SK-N-SH (cell line): ENCODE data around the gene CYP4F12. TPM values are rescaled to one million over a fixed set of nuclear protein-coding genes. Genes with fewer than 3 reads are reported as not detected.

Experiments used
- CTCF ChIA-PET: fragments of 300-600, 350-600 bp; formaldehyde crosslinking; extraction: SDS; loops from one replicate; lab custom pipeline; 2021; lab: Yijun Ruan, JAX
- POLR2A ChIA-PET: fragments of 350-600 bp; sonication (Branson Sonifier 250); formaldehyde crosslinking; extraction: SDS; loops from one replicate; lab custom pipeline; 2020; ENCODE audit warnings: antibody characterized with exemption, inconsistent platforms; lab: Yijun Ruan, JAX
- DNase-seq: peaks from one replicate; pipeline ENCODE4 v3.0.0; 2012
- H2AFZ ChIP-seq: fragments of 200-600 bp; sonication (generic); 2 replicates; pipeline ENCODE4 v1.8.1; 2016; ENCODE audit warnings: antibody characterized with exemption, mild to moderate bottlenecking, low read depth
- H3F3A ChIP-seq: fragments of 200-600 bp; sonication (generic); replicated peaks from 2 replicates; pipeline ENCODE3; 2016; ENCODE audit warnings: antibody characterized with exemption, mild to moderate bottlenecking; ENCODE audit not compliant: insufficient read depth
- H3K27ac ChIP-seq, 2 experiments: fragments of 200-500 bp in 1 of 2; fragments of 200-600 bp in 1 of 2; sonication (Bioruptor generic) in 1 of 2; sonication (generic), shearing (Covaris generic) in 1 of 2; 2 replicates each; pipeline versions ENCODE4 v1.5.1 to v1.6.1; 2014 to 2016; ENCODE audit warnings: low read depth in 2 of 2, inconsistent platforms in 1 of 2, low read length in 1 of 2, mild to moderate bottlenecking in 1 of 2, mixed read lengths in 1 of 2
- H3K27me3 ChIP-seq: fragments of 200-600 bp; sonication (generic), shearing (Covaris generic); 2 replicates; pipeline ENCODE4 v1.6.1; 2016; ENCODE audit warnings: mixed run types; ENCODE audit not compliant: insufficient read depth
- H3K36me3 ChIP-seq, 2 experiments: fragments of 200-500 bp in 1 of 2; fragments of 200-600 bp in 1 of 2; sonication (Bioruptor generic) in 1 of 2; sonication (generic) in 1 of 2; replicated peaks in 1 of 2; 2 replicates each; pipeline versions ENCODE3 to v1.5.1; 2014 to 2016; ENCODE audit warnings: low read length in 1 of 2, mild to moderate bottlenecking in 1 of 2; ENCODE audit not compliant: insufficient read depth in 2 of 2, control insufficient read depth in 1 of 2
- H3K4me1 ChIP-seq, 2 experiments: fragments of 200-500 bp in 1 of 2; fragments of 200-600 bp in 1 of 2; sonication (Bioruptor generic) in 1 of 2; sonication (generic), shearing (Covaris generic) in 1 of 2; 2 replicates each; pipeline versions ENCODE4 v1.5.1 to v1.6.1; 2014 to 2016; ENCODE audit warnings: low read depth in 1 of 2, low read length in 1 of 2, mixed run types in 1 of 2; ENCODE audit not compliant: insufficient read depth in 2 of 2, control insufficient read depth in 1 of 2
- H3K4me2 ChIP-seq: fragments of 200-600 bp; sonication (generic), shearing (Covaris generic); 2 replicates; pipeline ENCODE4 v1.6.1; 2017; ENCODE audit warnings: mixed run types
- H3K4me3 ChIP-seq, 2 experiments: fragments of 200-500 bp in 1 of 2; fragments of 200-600 bp in 1 of 2; sonication (Bioruptor generic) in 1 of 2; sonication (generic), shearing (Covaris generic) in 1 of 2; 2 replicates each; pipeline versions ENCODE4 v1.5.1 to v1.8.1; 2014 to 2016; ENCODE audit warnings: low read depth in 2 of 2, inconsistent platforms in 1 of 2, low read length in 1 of 2, mild to moderate bottlenecking in 1 of 2, mixed read lengths in 1 of 2, moderate library complexity in 1 of 2
- H3K79me2 ChIP-seq: fragments of 200-600 bp; sonication (generic); 2 replicates; pipeline ENCODE4 v1.8.1; 2017; ENCODE audit warnings: mild to moderate bottlenecking; ENCODE audit not compliant: insufficient read depth
- H3K9ac ChIP-seq: fragments of 200-600 bp; sonication (generic); 2 replicates; pipeline ENCODE4 v1.6.1; 2017; ENCODE audit warnings: mixed run types
- H3K9me2 ChIP-seq: fragments of 200-600 bp; sonication (generic); 2 replicates; pipeline ENCODE4 v1.6.1; 2017; ENCODE audit warnings: mixed run types
- H3K9me3 ChIP-seq: fragments of 200-600 bp; sonication (generic); 2 replicates; pipeline ENCODE4 v1.6.1; 2017; ENCODE audit warnings: mixed run types, mild to moderate bottlenecking, moderate library complexity
- H4K20me1 ChIP-seq: fragments of 200-600 bp; sonication (generic); 2 replicates; pipeline ENCODE4 v1.6.1; 2017; ENCODE audit warnings: mild to moderate bottlenecking, mixed run types; ENCODE audit not compliant: insufficient read depth
- CHD2 ChIP-seq: fragments of 150-350 bp; IDR thresholded peaks from 2 replicates; pipeline ENCODE4 v1.6.1; 2018; ENCODE audit warnings: low read length; ENCODE audit not compliant: partially characterized antibody
- EP300 ChIP-seq, 2 experiments: IDR thresholded peaks; 2 replicates each; pipeline versions ENCODE4 v1.4.0 to v1.6.1; 2012; ENCODE audit warnings: borderline replicate concordance in 1 of 2, low read depth in 1 of 2, low read length in 1 of 2
- MEF2A ChIP-seq: IDR thresholded peaks from 2 replicates; pipeline ENCODE4 v1.4.0; 2012; ENCODE audit warnings: low read depth, borderline replicate concordance
- NRF1 ChIP-seq: IDR thresholded peaks from 2 replicates; pipeline ENCODE4 v1.6.1; 2012; ENCODE audit warnings: low read depth, mild to moderate bottlenecking, low read length
- POLR2AphosphoS5 ChIP-seq: IDR thresholded peaks from 2 replicates; pipeline ENCODE4 v1.6.1; 2012; ENCODE audit warnings: low read depth, low read length
- REST ChIP-seq: IDR thresholded peaks from 2 replicates; pipeline ENCODE4 v1.6.1; 2012; ENCODE audit warnings: mild to moderate bottlenecking, low read depth, low read length, moderate library complexity
- RFX5 ChIP-seq: IDR thresholded peaks from 2 replicates; pipeline ENCODE4 v1.6.1; 2012; ENCODE audit warnings: mild to moderate bottlenecking, improper control_type of control experiment, low read length
- RXRA ChIP-seq: IDR thresholded peaks from 2 replicates; pipeline ENCODE4 v1.4.0; 2012; ENCODE audit warnings: low read depth, mild to moderate bottlenecking, borderline replicate concordance
- SMC3 ChIP-seq: IDR thresholded peaks from 2 replicates; pipeline ENCODE4 v1.6.1; 2012; ENCODE audit warnings: low read depth, low read length, improper control_type of control experiment
- TAF1 ChIP-seq: IDR thresholded peaks from 2 replicates; pipeline ENCODE4 v1.6.1; 2012; ENCODE audit warnings: low read depth, mild to moderate bottlenecking, low read length, moderate library complexity, borderline replicate concordance
- USF1 ChIP-seq: IDR thresholded peaks from 2 replicates; pipeline ENCODE4 v1.4.0; 2012; ENCODE audit warnings: low read depth, borderline replicate concordance
- YY1 ChIP-seq: IDR thresholded peaks from 2 replicates; pipeline ENCODE4 v1.4.0; 2012; ENCODE audit warnings: low read depth, mild to moderate bottlenecking
- WGBS: methylation state at CpG from one replicate; pipeline ENCODE4 v1.1.6; 2017; ENCODE audit warnings: low lambda C conversion rate; 5-methylcytosine and 5-hydroxymethylcytosine counted together
- polyA plus RNA-seq, 3 experiments: library from polyadenylated mRNA; depleted of rRNA; stranded (reverse); fragments of >200 nt; gene quantifications; 2 replicates each; pipeline ENCODE4 v1.2.3, GENCODE V29; 2012
- TF ChIP-seq, protein P1 (sequence below): fragments of 150-350 bp; IDR thresholded peaks from 2 replicates; pipeline ENCODE4 v1.6.1; 2017; ENCODE audit warnings: antibody characterized with exemption, low read length, low read depth, borderline replicate concordance
- TF ChIP-seq, protein P2 (sequence below): IDR thresholded peaks from 2 replicates; pipeline ENCODE4 v1.4.0; 2012; ENCODE audit warnings: low read depth
- TF ChIP-seq, protein P3 (sequence below): fragments of 150-350 bp; IDR thresholded peaks from 2 replicates; pipeline ENCODE4 v1.6.1; 2016; ENCODE audit warnings: mild to moderate bottlenecking, low read depth, low read length

CYP4F12 gene
- polyA plus RNA-seq, 1 of the 3 experiments (the other 2 are of a cell fraction), result not detected

DNA sequence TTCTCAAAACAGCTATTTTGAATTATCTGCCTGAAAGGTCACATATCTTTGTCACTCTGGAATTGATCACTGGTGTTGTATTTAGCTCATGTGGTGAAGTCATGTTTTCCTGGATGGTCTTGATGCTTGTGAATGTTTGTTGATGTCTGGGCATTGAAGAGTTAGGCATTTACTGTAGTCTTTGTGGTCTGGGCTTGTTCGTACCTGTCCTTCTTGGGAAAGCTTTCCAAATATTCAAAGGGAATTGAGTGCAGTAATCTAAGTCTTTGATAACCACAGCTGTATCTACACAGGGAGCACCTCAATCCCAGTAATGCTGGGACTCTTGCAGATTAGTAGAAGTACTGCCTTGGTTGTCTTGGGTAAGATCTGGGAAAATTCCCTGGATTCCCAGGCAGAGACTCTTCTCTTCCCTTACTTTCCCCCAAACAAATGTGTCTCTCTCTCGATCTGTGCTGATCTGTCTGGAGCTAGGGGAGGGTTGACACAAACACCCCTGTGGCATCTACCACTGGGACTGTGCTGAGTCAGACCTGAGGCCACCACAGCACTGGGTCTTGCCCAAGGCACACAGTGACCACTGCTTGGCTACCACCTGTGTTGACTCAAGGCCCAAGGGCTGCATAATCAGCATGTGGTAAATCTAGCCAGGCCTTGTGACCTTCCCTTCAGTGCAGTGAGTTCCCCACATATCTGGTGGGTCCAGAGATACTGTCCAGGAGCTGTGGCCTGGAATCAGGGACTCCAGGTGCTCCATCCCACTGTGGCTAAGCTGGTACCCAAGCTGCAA, 37.7 kb upstream of the CYP4F12 start:
- POLR2A ChIA-PET, result no interaction called here
- CTCF ChIA-PET, result no interaction called here
- Histone ChIP-seq H4K20me1 (no peaks in the 10 kb centered on the region), H3K27me3 (no peaks in the 10 kb centered on the region), H3F3A (no peaks in the 10 kb centered on the region), H3K4me3 (no peak overlapping the region), H2AFZ (no peak overlapping the region), H3K4me1 (no peaks in the 10 kb centered on the region), H3K36me3 (no peaks in the 10 kb centered on the region), H3K27ac (no peak overlapping the region), H3K4me2 (no peak overlapping the region), H3K9ac (no peak overlapping the region), H3K9me2 (no peaks in the 10 kb centered on the region), H3K9me3 (no peaks in the 10 kb centered on the region), H3K79me2 (no peaks in the 10 kb centered on the region)
- DNase-seq, result no peak
- no peak for TF ChIP-seq EP300 (IDR thresholded peaks at IDR 0.05; ENCODE audit: borderline replicate concordance in 1 of 2, low read depth in 1 of 2, low read length in 1 of 2)
- no peak for TF ChIP-seq NRF1
- TF ChIP-seq REST, result no peak
- no peak for TF ChIP-seq RFX5
- TF ChIP-seq CHD2, result no peak
- no peak for TF ChIP-seq RXRA
- WGBS, result 0% methylated on average over 2 of the region's 2 CpGs

DNA sequence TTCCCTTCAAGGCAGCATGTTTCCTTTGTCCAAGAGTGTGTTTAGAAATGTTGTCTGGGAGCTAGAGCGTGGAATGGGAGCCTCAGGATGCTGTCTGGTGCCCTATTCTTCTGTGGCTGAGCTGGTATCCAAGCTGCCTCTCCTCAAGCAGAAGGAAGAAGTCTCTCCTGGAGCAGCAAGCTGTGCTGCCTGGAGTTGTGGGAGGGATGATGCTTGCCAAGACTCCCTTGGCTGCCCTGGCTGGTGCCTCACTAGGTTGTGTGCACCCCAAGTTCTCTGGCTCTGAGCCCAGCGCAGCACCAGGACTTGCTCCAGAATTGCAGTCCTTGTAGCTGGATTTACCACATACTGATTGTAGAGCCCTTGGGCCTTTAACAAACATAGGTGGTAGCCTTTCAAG, 36.9 kb upstream of the CYP4F12 start:
- Histone ChIP-seq H3K27me3 (no peaks in the 10 kb centered on the region), H3K9ac (no peak overlapping the region), H3F3A (no peaks in the 10 kb centered on the region), H3K4me3 (no peak overlapping the region), H3K9me3 (no peaks in the 10 kb centered on the region), H2AFZ (no peak overlapping the region), H3K36me3 (no peaks in the 10 kb centered on the region), H3K79me2 (no peaks in the 10 kb centered on the region), H3K9me2 (no peaks in the 10 kb centered on the region)
- CTCF ChIA-PET, result no interaction called here
- POLR2A ChIA-PET, result no interaction called here
- DNase-seq, result no peak
- no peak for TF ChIP-seq POLR2AphosphoS5
- TF ChIP-seq, all 33 proteins: peak for 0
- Histone ChIP-seq H3K4me2 (no peak overlapping the region), H4K20me1 (no peaks in the 10 kb centered on the region), H3K27ac (no peak overlapping the region), H3K4me1 (no peaks in the 10 kb centered on the region)
- WGBS, result 17% methylated on average over 1 of the region's 2 CpGs

DNA sequence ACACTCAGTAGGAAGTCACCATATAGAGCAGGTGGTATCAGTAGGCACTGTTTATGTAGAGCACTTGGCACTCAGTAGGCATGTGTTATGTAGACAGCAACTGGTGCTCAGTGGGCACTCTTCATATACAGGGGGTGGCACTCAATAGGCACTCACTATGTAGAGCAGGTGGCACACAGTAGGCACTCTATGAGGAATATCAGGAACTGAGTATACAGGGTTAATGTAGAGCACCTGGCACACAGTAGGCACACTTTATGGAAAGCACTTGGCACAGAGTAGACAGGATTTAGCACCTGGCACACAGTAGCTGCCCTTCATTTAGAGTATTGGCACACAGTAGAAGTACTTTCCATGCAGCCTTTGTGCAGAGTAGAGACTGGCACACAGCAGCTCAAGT, 33.3 kb upstream of the CYP4F12 start:
- H3K36me3 ChIP-seq, result no peaks in the 10 kb centered on the region
- H3K79me2 ChIP-seq, result no peaks in the 10 kb centered on the region
- no peak overlapping the region for H3K9ac ChIP-seq
- no peak overlapping the region for H3K4me3 ChIP-seq
- H3K27me3 ChIP-seq, result no peaks in the 10 kb centered on the region
- ChIA-PET POLR2A (no interaction called here), CTCF (no interaction called here)
- H3K9me3 ChIP-seq, result no peaks in the 10 kb centered on the region
- H3K9me2 ChIP-seq, result no peaks in the 10 kb centered on the region
- no peaks in the 10 kb centered on the region for H3F3A ChIP-seq
- H4K20me1 ChIP-seq, result no peaks in the 10 kb centered on the region
- H3K4me1 ChIP-seq, result no peaks in the 10 kb centered on the region
- no peak overlapping the region for H3K4me2 ChIP-seq
- no peak overlapping the region for H2AFZ ChIP-seq
- no peak overlapping the region for H3K27ac ChIP-seq
- DNase-seq, result no peak
- no peak for TF ChIP-seq SMC3
- TF ChIP-seq USF1, result no peak
- TF ChIP-seq, protein P1, sequence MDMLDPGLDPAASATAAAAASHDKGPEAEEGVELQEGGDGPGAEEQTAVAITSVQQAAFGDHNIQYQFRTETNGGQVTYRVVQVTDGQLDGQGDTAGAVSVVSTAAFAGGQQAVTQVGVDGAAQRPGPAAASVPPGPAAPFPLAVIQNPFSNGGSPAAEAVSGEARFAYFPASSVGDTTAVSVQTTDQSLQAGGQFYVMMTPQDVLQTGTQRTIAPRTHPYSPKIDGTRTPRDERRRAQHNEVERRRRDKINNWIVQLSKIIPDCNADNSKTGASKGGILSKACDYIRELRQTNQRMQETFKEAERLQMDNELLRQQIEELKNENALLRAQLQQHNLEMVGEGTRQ, result no peak
- TF ChIP-seq YY1, result no peak
- TF ChIP-seq NRF1, result no peak
- no peak for TF ChIP-seq TAF1
- TF ChIP-seq, protein P2, sequence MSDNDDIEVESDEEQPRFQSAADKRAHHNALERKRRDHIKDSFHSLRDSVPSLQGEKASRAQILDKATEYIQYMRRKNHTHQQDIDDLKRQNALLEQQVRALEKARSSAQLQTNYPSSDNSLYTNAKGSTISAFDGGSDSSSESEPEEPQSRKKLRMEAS, result no peak
- no peak for TF ChIP-seq MEF2A
- TF ChIP-seq, protein P3, sequence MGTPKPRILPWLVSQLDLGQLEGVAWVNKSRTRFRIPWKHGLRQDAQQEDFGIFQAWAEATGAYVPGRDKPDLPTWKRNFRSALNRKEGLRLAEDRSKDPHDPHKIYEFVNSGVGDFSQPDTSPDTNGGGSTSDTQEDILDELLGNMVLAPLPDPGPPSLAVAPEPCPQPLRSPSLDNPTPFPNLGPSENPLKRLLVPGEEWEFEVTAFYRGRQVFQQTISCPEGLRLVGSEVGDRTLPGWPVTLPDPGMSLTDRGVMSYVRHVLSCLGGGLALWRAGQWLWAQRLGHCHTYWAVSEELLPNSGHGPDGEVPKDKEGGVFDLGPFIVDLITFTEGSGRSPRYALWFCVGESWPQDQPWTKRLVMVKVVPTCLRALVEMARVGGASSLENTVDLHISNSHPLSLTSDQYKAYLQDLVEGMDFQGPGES, result no peak
